Transverse colon (tissue), 4 donors: ENCODE results near the gene CDC42BPB. TPM values are rescaled to one million over a fixed set of nuclear protein-coding genes. Genes with fewer than 3 reads are reported as not detected.
A peak's percentile ranks its signal among the peaks of the same experiment; 100 is the strongest.

Experiments
- DNase-seq: peaks from one replicate; pipeline ENCODE4 v3.0.0-alpha.2; 2019
- H3K27ac ChIP-seq, 4 donors: fragments of 200-600 bp; sonication (generic); 2 replicates each; pipeline ENCODE4 v1.5.1; 2016 to 2018; ENCODE audit warnings: inconsistent platforms in 4 of 4
- H3K27me3 ChIP-seq: fragments of 200-600 bp; sonication (generic); 2 replicates; pipeline ENCODE4 v1.5.1; 2017; ENCODE audit warnings: inconsistent platforms
- H3K36me3 ChIP-seq, 4 donors: fragments of 200-600 bp; sonication (generic); 2 replicates each; pipeline ENCODE4 v1.5.1; 2017 to 2019; ENCODE audit warnings: inconsistent platforms in 4 of 4
- H3K4me1 ChIP-seq, 4 donors: fragments of 200-600 bp; sonication (generic); 2 replicates each; pipeline ENCODE4 v1.5.1; 2017 to 2020; ENCODE audit warnings: inconsistent platforms in 4 of 4
- H3K4me3 ChIP-seq, 4 donors: fragments of 200-600 bp; sonication (generic); 1 replicate in 1 of 4; 2 replicates in 3 of 4; pipeline versions ENCODE4 v1.5.1 to v1.6.1; 2017 to 2019; ENCODE audit warnings: inconsistent platforms in 4 of 4
- H3K9me3 ChIP-seq, 2 donors: fragments of 200-600 bp; sonication (generic); 2 replicates each; pipeline ENCODE4 v1.5.1; 2017 to 2019; ENCODE audit warnings: inconsistent platforms in 2 of 2
- CTCF ChIP-seq, 5 experiments: fragments of 200-600 bp in 3 of 5; fragments of 450-650 bp in 2 of 5; sonication (generic) in 3 of 5; IDR thresholded peaks; 1 replicate in 2 of 5; 2 replicates in 3 of 5; pipeline ENCODE4 v1.5.1; 2016 to 2017; ENCODE audit warnings: antibody characterized with exemption in 5 of 5, inconsistent platforms in 3 of 5, mild to moderate bottlenecking in 2 of 5, moderate library complexity in 1 of 5
- EP300 ChIP-seq: sonication (generic); formaldehyde crosslinking; IDR thresholded peaks from one replicate; pipeline ENCODE4 v1.6.1; 2017; ENCODE audit warnings: antibody characterized with exemption, low read depth
- POLR2A ChIP-seq: fragments of 450-650 bp; IDR thresholded peaks from one replicate; pipeline ENCODE4 v1.6.1; 2016; ENCODE audit warnings: antibody characterized with exemption, mild to moderate bottlenecking, moderate library complexity
- POLR2AphosphoS5 ChIP-seq, 3 donors: sonication (generic); formaldehyde crosslinking; IDR thresholded peaks; one replicate each; pipeline ENCODE4 v1.6.1; 2016; ENCODE audit warnings: antibody characterized with exemption in 3 of 3
- WGBS, 2 donors: methylation state at CpG; one replicate each; pipeline ENCODE4 v1.1.5; 2018; ENCODE audit warnings: low coverage in 1 of 2; 5-methylcytosine and 5-hydroxymethylcytosine counted together
- in situ Hi-C, 4 donors: fragments of 200-750 bp; cut with MboI; loops; one replicate each; pipeline versions ENCODE4 v1.15.0 to v1.15.1; 2017; ENCODE audit warnings: low sequenced_read_pairs in 3 of 4, low pct_ligation_motif_present in 1 of 4, low pct_unique_long_range_greater_than_20kb in 1 of 4
- intact Hi-C: fragments of 100-400 bp; cut with DNase I; formaldehyde crosslinking; loops from one replicate; pipeline ENCODE4 v1.15.1; 2023; ENCODE audit warnings: low total_unique reads
- total RNA-seq, 4 donors: library from RNA; depleted of rRNA; stranded (reverse); fragments of >200 nt; gene quantifications; one replicate each; pipeline ENCODE4 v1.1.0, GENCODE V29; 2016

The CDC42BPB gene
- total RNA-seq, 4 donors from 2014 or later, result 109 to 160 (median 123) TPM

GRCh38 chr14:103093856-103094405, 36.6 kb upstream of the CDC42BPB start:
- Histone ChIP-seq H3K27me3 (no peaks in the 10 kb centered on the region), H3K4me3 (peak overlapping the region in 2 of 4 donors; percentile 40 to 43), H3K27ac (peak overlapping the region; percentile 84 to 87 (median 86)), H3K9me3 (no peaks in the 10 kb centered on the region), H3K36me3 (no peaks in the 10 kb centered on the region), H3K4me1 (peaks cover 4 to 36% (median 18%) of the 10 kb centered on the region in 4 donors)
- in situ Hi-C loops, result loop anchor here in 1 of 4 donors (25.0 kb wide), 1 partner anchor 193 kb away; no protein-coding TSS in a partner anchor
- TF ChIP-seq POLR2AphosphoS5 (IDR thresholded peaks at IDR 0.05), result no peak
- TF ChIP-seq POLR2A, result no peak
- TF ChIP-seq CTCF (IDR thresholded peaks at IDR 0.05), result no peak
- no peak for TF ChIP-seq EP300
- intact Hi-C loops, result no loop called here
- WGBS, 2 donors, result 67% methylated on average over 1 to 13 of the region's 13 CpGs
- no peak for DNase-seq

DNA sequence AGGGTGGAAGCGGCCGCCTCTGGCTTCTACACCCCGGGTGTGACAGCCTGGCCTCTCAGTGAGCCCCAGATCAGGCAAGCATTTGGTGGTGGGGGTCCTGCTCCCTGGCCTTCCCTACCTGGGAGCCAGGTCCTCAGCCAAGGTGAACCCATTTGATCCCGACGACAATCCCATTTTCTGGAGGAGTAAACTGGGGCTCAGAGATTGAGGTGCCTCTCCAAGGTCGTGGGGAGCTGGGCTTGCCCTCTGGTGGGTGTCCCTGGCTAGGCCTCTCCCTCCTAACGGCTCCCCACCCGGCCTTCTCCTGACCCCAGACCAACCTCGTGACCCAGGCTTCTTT, 34.5 kb upstream of the CDC42BPB start:
- DNase-seq, result no peak
- Histone ChIP-seq H3K27me3 (no peaks in the 10 kb centered on the region), H3K36me3 (no peaks in the 10 kb centered on the region), H3K4me3 (peak overlapping the region; percentile 31 to 53 (median 39)), H3K27ac (peak overlapping the region; percentile 10 to 51 (median 22)), H3K4me1 (peaks cover 4 to 36% (median 17%) of the 10 kb centered on the region in 4 donors), H3K9me3 (no peaks in the 10 kb centered on the region)
- intact Hi-C loops, result no loop called here
- in situ Hi-C loops, result loop anchor here in 1 of 4 donors (25.0 kb wide), 1 partner anchor 195 kb away; no protein-coding TSS in a partner anchor
- WGBS, 2 donors, result 59% methylated on average over 6 of the region's 9 CpGs; no CpG with 5 or more reads in 1 of the 2 donors
- TF ChIP-seq CTCF (IDR thresholded peaks at IDR 0.05) (peak in 2 of 5 experiments; percentile 4 to 20), POLR2AphosphoS5 (IDR thresholded peaks at IDR 0.05) (no peak)

- peak overlapping the region; percentile 31 to 53 (median 39) for H3K4me3 ChIP-seq
- H3K36me3 ChIP-seq, result no peaks in the 10 kb centered on the region
- peaks cover 4 to 36% (median 17%) of the 10 kb centered on the region in 4 donors for H3K4me1 ChIP-seq
- in situ Hi-C loops, result loop anchor here in 1 of 4 donors (25.0 kb wide), 1 partner anchor 196 kb away; no protein-coding TSS in a partner anchor
- no peaks in the 10 kb centered on the region for H3K9me3 ChIP-seq
- peak; percentile 85 for DNase-seq
- H3K27ac ChIP-seq, result peak overlapping the region; percentile 10 to 51 (median 22)
- no peaks in the 10 kb centered on the region for H3K27me3 ChIP-seq
- TF ChIP-seq POLR2AphosphoS5 (IDR thresholded peaks at IDR 0.05) (no peak), EP300 (no peak), CTCF (IDR thresholded peaks at IDR 0.05) (peak; percentile 37 to 64 (median 60)), POLR2A (no peak)
- WGBS, 2 donors, result 3 to 13% methylated on average over 3 to 54 of the region's 69 CpGs
- intact Hi-C loops, result no loop called here
Measured at GRCh38 chr14:103091041-103091882, 33.9 kb upstream of the CDC42BPB start.

DNA sequence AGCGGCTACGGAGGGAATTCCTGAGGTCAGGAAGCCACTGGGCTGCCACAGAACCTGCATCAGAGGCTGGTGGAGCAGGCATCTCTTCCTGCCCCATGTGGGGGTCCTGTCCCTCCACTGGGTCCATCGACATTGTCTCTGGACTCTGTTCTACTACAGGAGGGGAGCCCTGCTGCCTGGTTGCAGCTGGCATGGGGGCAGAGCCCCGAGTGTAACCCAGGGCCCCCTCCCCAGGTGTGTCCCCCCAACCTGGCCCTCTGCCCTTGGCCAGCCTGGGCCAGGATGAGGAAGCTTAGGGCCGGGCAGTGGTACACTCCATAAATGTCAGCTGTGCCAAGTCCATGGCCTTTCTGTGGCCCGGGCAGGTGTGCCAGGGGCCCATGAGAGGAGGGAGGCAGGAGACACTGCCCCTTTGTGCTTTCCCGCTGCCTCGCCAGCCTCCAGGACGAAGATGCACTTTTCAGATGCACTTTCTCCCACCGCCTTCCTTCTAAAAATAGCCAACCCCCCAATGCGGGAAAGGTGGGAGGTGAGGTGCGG, 33.2 kb upstream of the CDC42BPB start:
- DNase-seq, result no peak
- TF ChIP-seq CTCF (IDR thresholded peaks at IDR 0.05) (no peak), EP300 (no peak), POLR2AphosphoS5 (IDR thresholded peaks at IDR 0.05) (no peak), POLR2A (no peak)
- 67% methylated on average over 11 of the region's 12 CpGs; no CpG with 5 or more reads in 1 of the 2 donors for WGBS, 2 donors
- H3K4me3 ChIP-seq, result no peak overlapping the region
- in situ Hi-C loops (loop anchor here in 1 of 4 donors (25.0 kb wide), 1 partner anchor 197 kb away; no protein-coding TSS in a partner anchor), intact Hi-C loops (no loop called here)
- H3K27ac ChIP-seq, result no peak overlapping the region
- no peaks in the 10 kb centered on the region for H3K9me3 ChIP-seq
- H3K36me3 ChIP-seq, result no peaks in the 10 kb centered on the region
- H3K4me1 ChIP-seq, result peaks cover 4 to 30% (median 15%) of the 10 kb centered on the region in 4 donors
- H3K27me3 ChIP-seq, result peaks cover 4% of the 10 kb centered on the region
